ENCODE measurements around the gene PHOX2A. TPM values are rescaled to one million over a fixed set of nuclear protein-coding genes. Genes with fewer than 3 reads are reported as not detected.

Gene PHOX2A
- total RNA-seq, 1 experiment from 2014 or later: 1.6 TPM

DNA sequence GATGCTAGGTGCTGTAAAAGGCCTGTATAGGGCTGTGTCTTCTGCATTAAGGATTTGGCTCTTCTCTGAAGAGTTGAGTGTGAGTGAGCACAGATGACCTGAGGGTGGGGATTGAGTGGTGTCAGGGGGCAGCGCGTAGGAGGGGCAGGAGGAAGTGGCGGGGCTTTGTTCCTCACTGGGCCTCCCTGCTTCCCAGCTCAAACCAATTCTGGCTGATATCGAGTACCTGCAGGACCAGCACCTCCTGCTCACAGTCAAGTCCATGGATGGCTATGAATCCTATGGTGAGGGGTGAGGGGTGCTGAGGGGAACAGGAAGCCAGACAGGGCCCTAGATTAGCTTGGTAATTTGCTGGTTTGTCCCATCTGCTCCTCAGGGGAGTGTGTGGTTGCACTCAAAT, 9.1 kb downstream of the PHOX2A start:
- H3K27ac Mint-ChIP-seq: no peak overlapping the region
- ChIA-PET CTCF (interaction anchor here (0.6 to 0.9 kb wide), 2 partner anchors 120 to 196 kb away, joined by 4 to 6 read pairs; no protein-coding TSS in a partner anchor), POLR2A (no interaction called here)
- peaks cover 45% of the 10 kb centered on the region for H3K36me3 Mint-ChIP-seq
- DNase-seq (ENCODE audit: low spot score) (no peak), ATAC-seq (no peak)
- H3K27me3 Mint-ChIP-seq (ENCODE audit: low read depth): peaks cover 15% of the 10 kb centered on the region
- TF ChIP-seq, protein P1, sequence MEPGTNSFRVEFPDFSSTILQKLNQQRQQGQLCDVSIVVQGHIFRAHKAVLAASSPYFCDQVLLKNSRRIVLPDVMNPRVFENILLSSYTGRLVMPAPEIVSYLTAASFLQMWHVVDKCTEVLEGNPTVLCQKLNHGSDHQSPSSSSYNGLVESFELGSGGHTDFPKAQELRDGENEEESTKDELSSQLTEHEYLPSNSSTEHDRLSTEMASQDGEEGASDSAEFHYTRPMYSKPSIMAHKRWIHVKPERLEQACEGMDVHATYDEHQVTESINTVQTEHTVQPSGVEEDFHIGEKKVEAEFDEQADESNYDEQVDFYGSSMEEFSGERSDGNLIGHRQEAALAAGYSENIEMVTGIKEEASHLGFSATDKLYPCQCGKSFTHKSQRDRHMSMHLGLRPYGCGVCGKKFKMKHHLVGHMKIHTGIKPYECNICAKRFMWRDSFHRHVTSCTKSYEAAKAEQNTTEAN (CRISPR knock-in tag; IDR thresholded peaks at IDR 0.05): no peak
- TF ChIP-seq JAZF1 (CRISPR knock-in tag; IDR thresholded peaks at IDR 0.05) (no peak), CREB1 (CRISPR knock-in tag; IDR thresholded peaks at IDR 0.05) (no peak), HMGA2 (CRISPR knock-in tag; IDR thresholded peaks at IDR 0.05) (no peak), TP53 (CRISPR knock-in tag; IDR thresholded peaks at IDR 0.05) (no peak), FOXJ3 (CRISPR knock-in tag; IDR thresholded peaks at IDR 0.05; ENCODE audit: borderline replicate concordance) (no peak), NR1H2 (CRISPR knock-in tag; IDR thresholded peaks at IDR 0.05) (no peak), TCF7 (CRISPR knock-in tag; IDR thresholded peaks at IDR 0.05; ENCODE audit: low read depth) (no peak), NFATC4 (CRISPR knock-in tag; IDR thresholded peaks at IDR 0.05) (no peak)
- TF ChIP-seq, protein P2, sequence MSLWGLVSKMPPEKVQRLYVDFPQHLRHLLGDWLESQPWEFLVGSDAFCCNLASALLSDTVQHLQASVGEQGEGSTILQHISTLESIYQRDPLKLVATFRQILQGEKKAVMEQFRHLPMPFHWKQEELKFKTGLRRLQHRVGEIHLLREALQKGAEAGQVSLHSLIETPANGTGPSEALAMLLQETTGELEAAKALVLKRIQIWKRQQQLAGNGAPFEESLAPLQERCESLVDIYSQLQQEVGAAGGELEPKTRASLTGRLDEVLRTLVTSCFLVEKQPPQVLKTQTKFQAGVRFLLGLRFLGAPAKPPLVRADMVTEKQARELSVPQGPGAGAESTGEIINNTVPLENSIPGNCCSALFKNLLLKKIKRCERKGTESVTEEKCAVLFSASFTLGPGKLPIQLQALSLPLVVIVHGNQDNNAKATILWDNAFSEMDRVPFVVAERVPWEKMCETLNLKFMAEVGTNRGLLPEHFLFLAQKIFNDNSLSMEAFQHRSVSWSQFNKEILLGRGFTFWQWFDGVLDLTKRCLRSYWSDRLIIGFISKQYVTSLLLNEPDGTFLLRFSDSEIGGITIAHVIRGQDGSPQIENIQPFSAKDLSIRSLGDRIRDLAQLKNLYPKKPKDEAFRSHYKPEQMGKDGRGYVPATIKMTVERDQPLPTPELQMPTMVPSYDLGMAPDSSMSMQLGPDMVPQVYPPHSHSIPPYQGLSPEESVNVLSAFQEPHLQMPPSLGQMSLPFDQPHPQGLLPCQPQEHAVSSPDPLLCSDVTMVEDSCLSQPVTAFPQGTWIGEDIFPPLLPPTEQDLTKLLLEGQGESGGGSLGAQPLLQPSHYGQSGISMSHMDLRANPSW (CRISPR knock-in tag; conservative IDR thresholded peaks at IDR 0.05; ENCODE audit: low read depth): no peak
- TF ChIP-seq, protein P3, sequence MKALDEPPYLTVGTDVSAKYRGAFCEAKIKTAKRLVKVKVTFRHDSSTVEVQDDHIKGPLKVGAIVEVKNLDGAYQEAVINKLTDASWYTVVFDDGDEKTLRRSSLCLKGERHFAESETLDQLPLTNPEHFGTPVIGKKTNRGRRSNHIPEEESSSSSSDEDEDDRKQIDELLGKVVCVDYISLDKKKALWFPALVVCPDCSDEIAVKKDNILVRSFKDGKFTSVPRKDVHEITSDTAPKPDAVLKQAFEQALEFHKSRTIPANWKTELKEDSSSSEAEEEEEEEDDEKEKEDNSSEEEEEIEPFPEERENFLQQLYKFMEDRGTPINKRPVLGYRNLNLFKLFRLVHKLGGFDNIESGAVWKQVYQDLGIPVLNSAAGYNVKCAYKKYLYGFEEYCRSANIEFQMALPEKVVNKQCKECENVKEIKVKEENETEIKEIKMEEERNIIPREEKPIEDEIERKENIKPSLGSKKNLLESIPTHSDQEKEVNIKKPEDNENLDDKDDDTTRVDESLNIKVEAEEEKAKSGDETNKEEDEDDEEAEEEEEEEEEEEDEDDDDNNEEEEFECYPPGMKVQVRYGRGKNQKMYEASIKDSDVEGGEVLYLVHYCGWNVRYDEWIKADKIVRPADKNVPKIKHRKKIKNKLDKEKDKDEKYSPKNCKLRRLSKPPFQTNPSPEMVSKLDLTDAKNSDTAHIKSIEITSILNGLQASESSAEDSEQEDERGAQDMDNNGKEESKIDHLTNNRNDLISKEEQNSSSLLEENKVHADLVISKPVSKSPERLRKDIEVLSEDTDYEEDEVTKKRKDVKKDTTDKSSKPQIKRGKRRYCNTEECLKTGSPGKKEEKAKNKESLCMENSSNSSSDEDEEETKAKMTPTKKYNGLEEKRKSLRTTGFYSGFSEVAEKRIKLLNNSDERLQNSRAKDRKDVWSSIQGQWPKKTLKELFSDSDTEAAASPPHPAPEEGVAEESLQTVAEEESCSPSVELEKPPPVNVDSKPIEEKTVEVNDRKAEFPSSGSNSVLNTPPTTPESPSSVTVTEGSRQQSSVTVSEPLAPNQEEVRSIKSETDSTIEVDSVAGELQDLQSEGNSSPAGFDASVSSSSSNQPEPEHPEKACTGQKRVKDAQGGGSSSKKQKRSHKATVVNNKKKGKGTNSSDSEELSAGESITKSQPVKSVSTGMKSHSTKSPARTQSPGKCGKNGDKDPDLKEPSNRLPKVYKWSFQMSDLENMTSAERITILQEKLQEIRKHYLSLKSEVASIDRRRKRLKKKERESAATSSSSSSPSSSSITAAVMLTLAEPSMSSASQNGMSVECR (CRISPR knock-in tag; IDR thresholded peaks at IDR 0.05; ENCODE audit: borderline replicate concordance): no peak
- TF ChIP-seq, protein P4, sequence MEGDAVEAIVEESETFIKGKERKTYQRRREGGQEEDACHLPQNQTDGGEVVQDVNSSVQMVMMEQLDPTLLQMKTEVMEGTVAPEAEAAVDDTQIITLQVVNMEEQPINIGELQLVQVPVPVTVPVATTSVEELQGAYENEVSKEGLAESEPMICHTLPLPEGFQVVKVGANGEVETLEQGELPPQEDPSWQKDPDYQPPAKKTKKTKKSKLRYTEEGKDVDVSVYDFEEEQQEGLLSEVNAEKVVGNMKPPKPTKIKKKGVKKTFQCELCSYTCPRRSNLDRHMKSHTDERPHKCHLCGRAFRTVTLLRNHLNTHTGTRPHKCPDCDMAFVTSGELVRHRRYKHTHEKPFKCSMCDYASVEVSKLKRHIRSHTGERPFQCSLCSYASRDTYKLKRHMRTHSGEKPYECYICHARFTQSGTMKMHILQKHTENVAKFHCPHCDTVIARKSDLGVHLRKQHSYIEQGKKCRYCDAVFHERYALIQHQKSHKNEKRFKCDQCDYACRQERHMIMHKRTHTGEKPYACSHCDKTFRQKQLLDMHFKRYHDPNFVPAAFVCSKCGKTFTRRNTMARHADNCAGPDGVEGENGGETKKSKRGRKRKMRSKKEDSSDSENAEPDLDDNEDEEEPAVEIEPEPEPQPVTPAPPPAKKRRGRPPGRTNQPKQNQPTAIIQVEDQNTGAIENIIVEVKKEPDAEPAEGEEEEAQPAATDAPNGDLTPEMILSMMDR (IDR thresholded peaks at IDR 0.05): no peak
- TF ChIP-seq, protein P5, sequence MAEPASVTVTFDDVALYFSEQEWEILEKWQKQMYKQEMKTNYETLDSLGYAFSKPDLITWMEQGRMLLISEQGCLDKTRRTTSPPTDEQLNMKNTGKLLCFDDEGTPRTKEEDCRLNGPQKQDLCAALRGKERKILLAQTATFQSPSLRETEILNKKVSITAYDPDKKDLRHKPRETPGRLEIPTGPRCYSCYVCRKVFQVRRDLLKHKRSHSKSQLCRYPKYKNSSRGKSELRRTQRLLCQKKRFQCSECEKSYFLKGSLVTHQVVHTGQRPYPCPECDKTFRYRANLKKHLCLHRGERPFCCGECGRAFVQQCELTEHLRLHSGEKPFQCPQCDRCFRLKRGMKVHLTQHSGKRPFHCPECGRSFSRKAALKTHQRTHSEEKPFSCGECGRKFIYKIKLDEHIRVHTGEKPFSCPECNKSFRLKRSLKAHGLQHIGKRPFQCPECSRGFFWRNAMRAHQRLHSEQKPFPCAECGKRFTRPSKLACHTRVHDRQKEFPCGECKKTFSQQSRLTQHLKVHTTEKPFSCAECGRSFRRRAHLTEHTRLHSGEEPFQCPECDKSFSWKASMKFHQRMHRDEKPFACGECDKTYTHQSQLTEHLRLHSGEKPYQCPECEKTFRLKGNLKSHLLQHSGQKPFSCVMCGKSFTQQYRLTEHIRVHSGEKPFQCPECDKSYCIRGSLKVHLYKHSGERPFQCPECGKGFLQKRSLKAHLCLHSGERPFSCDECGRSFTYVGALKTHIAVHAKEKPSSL (CRISPR knock-in tag; conservative IDR thresholded peaks at IDR 0.05): no peak
- TF ChIP-seq, protein P6, sequence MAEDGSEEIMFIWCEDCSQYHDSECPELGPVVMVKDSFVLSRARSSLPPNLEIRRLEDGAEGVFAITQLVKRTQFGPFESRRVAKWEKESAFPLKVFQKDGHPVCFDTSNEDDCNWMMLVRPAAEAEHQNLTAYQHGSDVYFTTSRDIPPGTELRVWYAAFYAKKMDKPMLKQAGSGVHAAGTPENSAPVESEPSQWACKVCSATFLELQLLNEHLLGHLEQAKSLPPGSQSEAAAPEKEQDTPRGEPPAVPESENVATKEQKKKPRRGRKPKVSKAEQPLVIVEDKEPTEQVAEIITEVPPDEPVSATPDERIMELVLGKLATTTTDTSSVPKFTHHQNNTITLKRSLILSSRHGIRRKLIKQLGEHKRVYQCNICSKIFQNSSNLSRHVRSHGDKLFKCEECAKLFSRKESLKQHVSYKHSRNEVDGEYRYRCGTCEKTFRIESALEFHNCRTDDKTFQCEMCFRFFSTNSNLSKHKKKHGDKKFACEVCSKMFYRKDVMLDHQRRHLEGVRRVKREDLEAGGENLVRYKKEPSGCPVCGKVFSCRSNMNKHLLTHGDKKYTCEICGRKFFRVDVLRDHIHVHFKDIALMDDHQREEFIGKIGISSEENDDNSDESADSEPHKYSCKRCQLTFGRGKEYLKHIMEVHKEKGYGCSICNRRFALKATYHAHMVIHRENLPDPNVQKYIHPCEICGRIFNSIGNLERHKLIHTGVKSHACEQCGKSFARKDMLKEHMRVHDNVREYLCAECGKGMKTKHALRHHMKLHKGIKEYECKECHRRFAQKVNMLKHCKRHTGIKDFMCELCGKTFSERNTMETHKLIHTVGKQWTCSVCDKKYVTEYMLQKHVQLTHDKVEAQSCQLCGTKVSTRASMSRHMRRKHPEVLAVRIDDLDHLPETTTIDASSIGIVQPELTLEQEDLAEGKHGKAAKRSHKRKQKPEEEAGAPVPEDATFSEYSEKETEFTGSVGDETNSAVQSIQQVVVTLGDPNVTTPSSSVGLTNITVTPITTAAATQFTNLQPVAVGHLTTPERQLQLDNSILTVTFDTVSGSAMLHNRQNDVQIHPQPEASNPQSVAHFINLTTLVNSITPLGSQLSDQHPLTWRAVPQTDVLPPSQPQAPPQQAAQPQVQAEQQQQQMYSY (CRISPR knock-in tag; IDR thresholded peaks at IDR 0.05): no peak
- TF ChIP-seq, protein P7, sequence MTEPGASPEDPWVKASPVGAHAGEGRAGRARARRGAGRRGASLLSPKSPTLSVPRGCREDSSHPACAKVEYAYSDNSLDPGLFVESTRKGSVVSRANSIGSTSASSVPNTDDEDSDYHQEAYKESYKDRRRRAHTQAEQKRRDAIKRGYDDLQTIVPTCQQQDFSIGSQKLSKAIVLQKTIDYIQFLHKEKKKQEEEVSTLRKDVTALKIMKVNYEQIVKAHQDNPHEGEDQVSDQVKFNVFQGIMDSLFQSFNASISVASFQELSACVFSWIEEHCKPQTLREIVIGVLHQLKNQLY (CRISPR knock-in tag; IDR thresholded peaks at IDR 0.05): no peak
- TF ChIP-seq, protein P8, sequence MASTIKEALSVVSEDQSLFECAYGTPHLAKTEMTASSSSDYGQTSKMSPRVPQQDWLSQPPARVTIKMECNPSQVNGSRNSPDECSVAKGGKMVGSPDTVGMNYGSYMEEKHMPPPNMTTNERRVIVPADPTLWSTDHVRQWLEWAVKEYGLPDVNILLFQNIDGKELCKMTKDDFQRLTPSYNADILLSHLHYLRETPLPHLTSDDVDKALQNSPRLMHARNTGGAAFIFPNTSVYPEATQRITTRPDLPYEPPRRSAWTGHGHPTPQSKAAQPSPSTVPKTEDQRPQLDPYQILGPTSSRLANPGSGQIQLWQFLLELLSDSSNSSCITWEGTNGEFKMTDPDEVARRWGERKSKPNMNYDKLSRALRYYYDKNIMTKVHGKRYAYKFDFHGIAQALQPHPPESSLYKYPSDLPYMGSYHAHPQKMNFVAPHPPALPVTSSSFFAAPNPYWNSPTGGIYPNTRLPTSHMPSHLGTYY (CRISPR knock-in tag; IDR thresholded peaks at IDR 0.05): no peak
- H3K9me3 Mint-ChIP-seq: no peaks in the 10 kb centered on the region
- no peak overlapping the region for H3K4me3 Mint-ChIP-seq
- H3K4me1 Mint-ChIP-seq: peaks cover 17% of the 10 kb centered on the region

All from WTC11 (cell line).